Measurements from ENCODE around the gene CDC42BPG.

GRCh38 chr11:64865286-64866172 is 21.1 kb upstream of the CDC42BPG start:
- TF ChIP-seq CTCF (IDR thresholded peaks at IDR 0.05; ENCODE audit: low read depth, low read length) (no peak), EZH2phosphoT487 (IDR thresholded peaks at IDR 0.05; ENCODE audit: low read depth) (no peak; the same call in 1 of the 2 replicates)

Measured in OCI-LY3 (cell line).